ENCODE measurements around the gene TNIP2. TPM values are rescaled to one million over a fixed set of nuclear protein-coding genes. Genes with fewer than 3 reads are reported as not detected.

Gene TNIP2
- total RNA-seq, 1 experiment from 2014 or later, result 31.9 TPM

GRCh38 chr4:2721586-2721985 lies 34.5 kb downstream of the TNIP2 start:
- peaks cover 31% of the 10 kb centered on the region for H3K36me3 ChIP-seq (ENCODE audit: insufficient read depth, low read length, poor library complexity, severe bottlenecking)

DNA sequence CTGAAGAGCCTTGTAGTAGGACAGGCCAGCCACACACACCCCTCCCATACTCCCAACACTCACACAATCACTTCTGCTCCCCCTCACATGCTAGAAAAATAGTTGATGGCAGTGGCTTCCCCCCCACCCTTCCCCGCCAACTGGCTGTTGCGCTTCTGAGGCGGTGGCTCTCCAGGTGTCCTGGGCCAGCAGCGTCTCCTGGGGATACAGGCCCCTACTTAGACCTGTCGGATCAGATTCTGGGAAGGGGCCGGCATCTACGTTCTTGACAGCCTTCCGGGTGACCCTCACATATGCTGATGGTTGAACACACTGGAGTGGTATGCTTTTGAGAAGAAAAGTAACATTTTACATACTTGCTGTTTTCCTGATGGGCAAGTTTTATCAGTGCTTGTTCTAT lies 39.9 kb downstream of the TNIP2 start:
- no peak overlapping the region for H3K27ac ChIP-seq (ENCODE audit: low read depth, low read length, poor library complexity, severe bottlenecking)
- intact Hi-C loops (cut with micrococcal nuclease; ENCODE audit: unreplicated experiment), result no loop called here
- ChIA-PET CTCF (no interaction called here), POLR2A (ENCODE audit: low non-redundant PET) (no interaction called here)
- DNase-seq (ENCODE audit: low spot score), result no peak
- H3K9me3 ChIP-seq (ENCODE audit: low read depth, low read length, poor library complexity, severe bottlenecking), result no peaks in the 10 kb centered on the region
- H3K4me3 ChIP-seq (ENCODE audit: low read depth, low read length, poor library complexity, severe bottlenecking), result no peak overlapping the region
- peaks cover 39% of the 10 kb centered on the region for H3K36me3 ChIP-seq (ENCODE audit: insufficient read depth, low read length, poor library complexity, severe bottlenecking)
- BruUV-seq (replicated peaks), result no TSS peak
- TF ChIP-seq EZH2 (IDR thresholded peaks at IDR 0.05; ENCODE audit: borderline replicate concordance, low read depth, low read length, poor library complexity, severe bottlenecking), result no peak
- TF ChIP-seq, protein P1, sequence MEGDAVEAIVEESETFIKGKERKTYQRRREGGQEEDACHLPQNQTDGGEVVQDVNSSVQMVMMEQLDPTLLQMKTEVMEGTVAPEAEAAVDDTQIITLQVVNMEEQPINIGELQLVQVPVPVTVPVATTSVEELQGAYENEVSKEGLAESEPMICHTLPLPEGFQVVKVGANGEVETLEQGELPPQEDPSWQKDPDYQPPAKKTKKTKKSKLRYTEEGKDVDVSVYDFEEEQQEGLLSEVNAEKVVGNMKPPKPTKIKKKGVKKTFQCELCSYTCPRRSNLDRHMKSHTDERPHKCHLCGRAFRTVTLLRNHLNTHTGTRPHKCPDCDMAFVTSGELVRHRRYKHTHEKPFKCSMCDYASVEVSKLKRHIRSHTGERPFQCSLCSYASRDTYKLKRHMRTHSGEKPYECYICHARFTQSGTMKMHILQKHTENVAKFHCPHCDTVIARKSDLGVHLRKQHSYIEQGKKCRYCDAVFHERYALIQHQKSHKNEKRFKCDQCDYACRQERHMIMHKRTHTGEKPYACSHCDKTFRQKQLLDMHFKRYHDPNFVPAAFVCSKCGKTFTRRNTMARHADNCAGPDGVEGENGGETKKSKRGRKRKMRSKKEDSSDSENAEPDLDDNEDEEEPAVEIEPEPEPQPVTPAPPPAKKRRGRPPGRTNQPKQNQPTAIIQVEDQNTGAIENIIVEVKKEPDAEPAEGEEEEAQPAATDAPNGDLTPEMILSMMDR (conservative IDR thresholded peaks at IDR 0.05; ENCODE audit: low read depth, low read length), result no peak
- no peaks in the 10 kb centered on the region for H3K4me1 ChIP-seq (ENCODE audit: insufficient read depth, low read length, poor library complexity, severe bottlenecking)
- H3K27me3 ChIP-seq (replicated peaks; ENCODE audit: insufficient read depth, low read depth, low read length, poor library complexity), result no peaks in the 10 kb centered on the region

More at GRCh38 chr4:2721586-2721985, 34.5 kb downstream of the TNIP2 start:
- Histone ChIP-seq H3K27ac (ENCODE audit: low read depth, low read length, poor library complexity, severe bottlenecking) (no peak overlapping the region), H3K4me1 (ENCODE audit: insufficient read depth, low read length, poor library complexity, severe bottlenecking) (no peaks in the 10 kb centered on the region), H3K4me3 (ENCODE audit: low read depth, low read length, poor library complexity, severe bottlenecking) (no peak overlapping the region), H3K27me3 (replicated peaks; ENCODE audit: insufficient read depth, low read depth, low read length, poor library complexity) (no peaks in the 10 kb centered on the region), H3K9me3 (ENCODE audit: low read depth, low read length, poor library complexity, severe bottlenecking) (no peaks in the 10 kb centered on the region)
- POLR2A ChIA-PET (ENCODE audit: low non-redundant PET), result interaction anchor here (0.6 kb wide), 1 partner anchor 65 kb away, joined by 7 read pairs; no protein-coding TSS in a partner anchor
- intact Hi-C loops (cut with micrococcal nuclease; ENCODE audit: unreplicated experiment), result no loop called here
- no peak for DNase-seq (ENCODE audit: low spot score)
- TF ChIP-seq, protein P1 (conservative IDR thresholded peaks at IDR 0.05; ENCODE audit: low read depth, low read length), result no peak
- no peak for TF ChIP-seq EZH2 (IDR thresholded peaks at IDR 0.05; ENCODE audit: borderline replicate concordance, low read depth, low read length, poor library complexity, severe bottlenecking)
- CTCF ChIA-PET, result no interaction called here
- no TSS peak for BruUV-seq (replicated peaks)

GRCh38 chr4:2715426-2715825 lies 40.7 kb downstream of the TNIP2 start:
- Histone ChIP-seq H3K27ac (ENCODE audit: low read depth, low read length, poor library complexity, severe bottlenecking) (no peak overlapping the region), H3K9me3 (ENCODE audit: low read depth, low read length, poor library complexity, severe bottlenecking) (no peaks in the 10 kb centered on the region), H3K36me3 (ENCODE audit: insufficient read depth, low read length, poor library complexity, severe bottlenecking) (peaks cover 35% of the 10 kb centered on the region), H3K4me1 (ENCODE audit: insufficient read depth, low read length, poor library complexity, severe bottlenecking) (no peaks in the 10 kb centered on the region), H3K27me3 (replicated peaks; ENCODE audit: insufficient read depth, low read depth, low read length, poor library complexity) (no peaks in the 10 kb centered on the region), H3K4me3 (ENCODE audit: low read depth, low read length, poor library complexity, severe bottlenecking) (no peak overlapping the region)
- ChIA-PET CTCF (no interaction called here), POLR2A (ENCODE audit: low non-redundant PET) (no interaction called here)
- DNase-seq (ENCODE audit: low spot score), result no peak
- TF ChIP-seq EZH2 (IDR thresholded peaks at IDR 0.05; ENCODE audit: borderline replicate concordance, low read depth, low read length, poor library complexity, severe bottlenecking), result no peak
- TF ChIP-seq, protein P1 (conservative IDR thresholded peaks at IDR 0.05; ENCODE audit: low read depth, low read length), result no peak
- no TSS peak for BruUV-seq (replicated peaks)
- intact Hi-C loops (cut with micrococcal nuclease; ENCODE audit: unreplicated experiment), result no loop called here

All from A673 (cell line).